Osteocyte (in vitro differentiated cells): Measurements from ENCODE around the gene TWSG1. TPM values are rescaled to one million over a fixed set of nuclear protein-coding genes. Genes with fewer than 3 reads are reported as not detected.

Source experiments
- DNase-seq: peaks from one replicate; pipeline ENCODE4 v3.0.0; 2021; ENCODE audit warnings: mixed read lengths; ENCODE audit not compliant: unreplicated experiment; ENCODE audit errors: extremely low spot score
- H3K27ac Mint-ChIP-seq: one replicate; pipeline ENCODE4 v1.8.0; 2021; ENCODE audit warnings: mild to moderate bottlenecking, mixed read lengths; ENCODE audit not compliant: unreplicated experiment
- H3K27me3 Mint-ChIP-seq: one replicate; pipeline ENCODE4 v1.8.0; 2021; ENCODE audit warnings: mixed read lengths; ENCODE audit not compliant: unreplicated experiment
- H3K36me3 Mint-ChIP-seq: one replicate; pipeline ENCODE4 v1.8.0; 2021; ENCODE audit warnings: mixed read lengths; ENCODE audit not compliant: unreplicated experiment
- H3K4me1 Mint-ChIP-seq: one replicate; pipeline ENCODE4 v1.8.0; 2021; ENCODE audit warnings: mixed read lengths; ENCODE audit not compliant: unreplicated experiment
- H3K4me3 Mint-ChIP-seq: one replicate; pipeline ENCODE4 v1.8.0; 2021; ENCODE audit warnings: mild to moderate bottlenecking, moderate library complexity, mixed read lengths; ENCODE audit not compliant: unreplicated experiment
- H3K9me3 Mint-ChIP-seq: one replicate; pipeline ENCODE4 v1.8.0; 2021; ENCODE audit warnings: mixed read lengths; ENCODE audit not compliant: unreplicated experiment
- CTCF ChIP-seq: fragments of 200-600 bp; sonication (generic); IDR thresholded peaks from 2 replicates; pipeline ENCODE4 v1.5.0; 2021; ENCODE audit warnings: antibody characterized with exemption, mild to moderate bottlenecking, moderate library complexity
- total RNA-seq: library from RNA; stranded (reverse); gene quantifications from 2 replicates; pipeline ENCODE4 v1.2.1, GENCODE V29; 2021

Gene TWSG1
- total RNA-seq, 1 donor from 2014 or later: 69.8 TPM

GRCh38 chr18:9304388-9305070 is 30.0 kb upstream of the TWSG1 start:
- H3K27me3 Mint-ChIP-seq: peaks cover 8% of the 10 kb centered on the region
- peaks cover 19% of the 10 kb centered on the region for H3K9me3 Mint-ChIP-seq
- no peak overlapping the region for H3K4me3 Mint-ChIP-seq
- no peak for TF ChIP-seq CTCF
- H3K27ac Mint-ChIP-seq: no peak overlapping the region
- no peak for DNase-seq
- peaks cover 5% of the 10 kb centered on the region for H3K36me3 Mint-ChIP-seq
- H3K4me1 Mint-ChIP-seq: no peaks in the 10 kb centered on the region

- no peak overlapping the region for H3K27ac Mint-ChIP-seq
- TF ChIP-seq CTCF: no peak
- no peak overlapping the region for H3K4me3 Mint-ChIP-seq
- peaks cover 3% of the 10 kb centered on the region for H3K9me3 Mint-ChIP-seq
- H3K27me3 Mint-ChIP-seq: no peaks in the 10 kb centered on the region
- peaks cover 3% of the 10 kb centered on the region for H3K4me1 Mint-ChIP-seq
- DNase-seq: no peak
- H3K36me3 Mint-ChIP-seq: peaks cover 4% of the 10 kb centered on the region
Measured at GRCh38 chr18:9319333-9319732, 15.2 kb upstream of the TWSG1 start.

- Mint-ChIP-seq H3K4me3 (no peak overlapping the region), H3K27ac (no peak overlapping the region), H3K27me3 (no peaks in the 10 kb centered on the region), H3K4me1 (peaks cover 3% of the 10 kb centered on the region), H3K9me3 (peaks cover 3% of the 10 kb centered on the region), H3K36me3 (peaks cover 4% of the 10 kb centered on the region)
- TF ChIP-seq CTCF: no peak
- DNase-seq: no peak
Measured at GRCh38 chr18:9321017-9321452, 13.5 kb upstream of the TWSG1 start.

- H3K9me3 Mint-ChIP-seq: peaks cover 3% of the 10 kb centered on the region
- H3K27me3 Mint-ChIP-seq: no peaks in the 10 kb centered on the region
- H3K27ac Mint-ChIP-seq: no peak overlapping the region
- H3K4me1 Mint-ChIP-seq: peaks cover 3% of the 10 kb centered on the region
- peaks cover 4% of the 10 kb centered on the region for H3K36me3 Mint-ChIP-seq
- no peak overlapping the region for H3K4me3 Mint-ChIP-seq
- TF ChIP-seq CTCF: no peak
- DNase-seq: no peak
Measured at GRCh38 chr18:9321736-9322135, 12.8 kb upstream of the TWSG1 start.

- Mint-ChIP-seq H3K36me3 (peaks cover 4% of the 10 kb centered on the region), H3K4me3 (no peak overlapping the region), H3K27ac (no peak overlapping the region), H3K4me1 (peaks cover 3% of the 10 kb centered on the region), H3K9me3 (peaks cover 3% of the 10 kb centered on the region), H3K27me3 (no peaks in the 10 kb centered on the region)
- TF ChIP-seq CTCF: no peak
- DNase-seq: no peak
Measured at GRCh38 chr18:9322744-9323143, 11.8 kb upstream of the TWSG1 start.
